Progenitor cell of endocrine pancreas (in vitro differentiated cells): Measurements from ENCODE around the gene IL1A. TPM values are rescaled to one million over a fixed set of nuclear protein-coding genes. Genes with fewer than 3 reads are reported as not detected.

Source experiments
- DNase-seq: peaks from one replicate; pipeline ENCODE4 v3.0.0; 2021; ENCODE audit warnings: low spot score; ENCODE audit not compliant: unreplicated experiment
- H3K27ac Mint-ChIP-seq: 2 replicates; pipeline ENCODE4 v1.8.0; 2021; ENCODE audit warnings: mild to moderate bottlenecking, moderate library complexity, mixed read lengths
- H3K27me3 Mint-ChIP-seq: 2 replicates; pipeline ENCODE4 v1.8.0; 2021; ENCODE audit warnings: mixed read lengths
- H3K36me3 Mint-ChIP-seq: 2 replicates; pipeline ENCODE4 v1.8.0; 2022; ENCODE audit warnings: mixed read lengths; ENCODE audit not compliant: insufficient read depth
- H3K4me1 Mint-ChIP-seq: 2 replicates; pipeline ENCODE4 v1.8.0; 2021; ENCODE audit warnings: low read depth, mixed read lengths
- H3K4me3 Mint-ChIP-seq: 2 replicates; pipeline ENCODE4 v1.8.0; 2021; ENCODE audit warnings: low read depth, mild to moderate bottlenecking, moderate library complexity, mixed read lengths
- H3K9me3 Mint-ChIP-seq: 2 replicates; pipeline ENCODE4 v1.8.0; 2021; ENCODE audit warnings: low read depth, mixed read lengths
- total RNA-seq: library from RNA; stranded (reverse); gene quantifications from 2 replicates; pipeline ENCODE4 v1.2.1, GENCODE V29; 2021
- TF ChIP-seq, protein P1 (sequence below): fragments of 200-600 bp; sonication (generic); IDR thresholded peaks from one replicate; pipeline ENCODE4 v1.5.0; 2021; ENCODE audit warnings: antibody characterized with exemption, mild to moderate bottlenecking; ENCODE audit not compliant: unreplicated experiment

IL1A gene
- total RNA-seq, 1 donor from 2014 or later, result 0.12 TPM

GRCh38 chr2:112730216-112730615 lies 54.1 kb downstream of the IL1A start:
- Mint-ChIP-seq H3K27ac (no peak overlapping the region), H3K9me3 (no peaks in the 10 kb centered on the region), H3K4me3 (no peak overlapping the region), H3K4me1 (no peaks in the 10 kb centered on the region), H3K27me3 (peaks cover 12% of the 10 kb centered on the region), H3K36me3 (no peaks in the 10 kb centered on the region)
- DNase-seq, result no peak
- TF ChIP-seq, protein P1, sequence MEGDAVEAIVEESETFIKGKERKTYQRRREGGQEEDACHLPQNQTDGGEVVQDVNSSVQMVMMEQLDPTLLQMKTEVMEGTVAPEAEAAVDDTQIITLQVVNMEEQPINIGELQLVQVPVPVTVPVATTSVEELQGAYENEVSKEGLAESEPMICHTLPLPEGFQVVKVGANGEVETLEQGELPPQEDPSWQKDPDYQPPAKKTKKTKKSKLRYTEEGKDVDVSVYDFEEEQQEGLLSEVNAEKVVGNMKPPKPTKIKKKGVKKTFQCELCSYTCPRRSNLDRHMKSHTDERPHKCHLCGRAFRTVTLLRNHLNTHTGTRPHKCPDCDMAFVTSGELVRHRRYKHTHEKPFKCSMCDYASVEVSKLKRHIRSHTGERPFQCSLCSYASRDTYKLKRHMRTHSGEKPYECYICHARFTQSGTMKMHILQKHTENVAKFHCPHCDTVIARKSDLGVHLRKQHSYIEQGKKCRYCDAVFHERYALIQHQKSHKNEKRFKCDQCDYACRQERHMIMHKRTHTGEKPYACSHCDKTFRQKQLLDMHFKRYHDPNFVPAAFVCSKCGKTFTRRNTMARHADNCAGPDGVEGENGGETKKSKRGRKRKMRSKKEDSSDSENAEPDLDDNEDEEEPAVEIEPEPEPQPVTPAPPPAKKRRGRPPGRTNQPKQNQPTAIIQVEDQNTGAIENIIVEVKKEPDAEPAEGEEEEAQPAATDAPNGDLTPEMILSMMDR, result no peak

GRCh38 chr2:112728378-112729175 lies 55.7 kb downstream of the IL1A start:
- Mint-ChIP-seq H3K4me3 (no peak overlapping the region), H3K4me1 (no peaks in the 10 kb centered on the region), H3K36me3 (no peaks in the 10 kb centered on the region), H3K27ac (no peak overlapping the region), H3K27me3 (peaks cover 12% of the 10 kb centered on the region), H3K9me3 (no peaks in the 10 kb centered on the region)
- TF ChIP-seq, protein P1, result no peak
- DNase-seq, result no peak

DNA sequence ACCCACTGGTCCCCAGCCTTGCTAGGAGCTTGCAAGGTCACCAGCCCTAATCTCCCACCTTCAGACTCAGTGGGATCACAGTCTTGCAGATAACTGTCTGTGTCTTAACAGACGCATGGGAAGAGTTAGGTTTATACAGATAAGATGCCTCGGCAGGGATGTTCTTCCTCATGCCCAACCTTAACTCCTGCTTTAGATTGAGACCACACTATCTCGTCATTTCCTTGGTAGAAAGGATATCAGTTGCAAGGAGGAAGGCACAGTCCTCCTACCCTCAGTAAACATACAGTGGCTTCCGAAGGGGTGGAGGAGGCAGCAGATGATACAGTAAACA lies 56.3 kb downstream of the IL1A start:
- Mint-ChIP-seq H3K4me3 (no peak overlapping the region), H3K9me3 (no peaks in the 10 kb centered on the region), H3K36me3 (no peaks in the 10 kb centered on the region), H3K27ac (no peak overlapping the region), H3K27me3 (peaks cover 12% of the 10 kb centered on the region), H3K4me1 (no peaks in the 10 kb centered on the region)
- TF ChIP-seq, protein P1, result no peak
- no peak for DNase-seq

DNA sequence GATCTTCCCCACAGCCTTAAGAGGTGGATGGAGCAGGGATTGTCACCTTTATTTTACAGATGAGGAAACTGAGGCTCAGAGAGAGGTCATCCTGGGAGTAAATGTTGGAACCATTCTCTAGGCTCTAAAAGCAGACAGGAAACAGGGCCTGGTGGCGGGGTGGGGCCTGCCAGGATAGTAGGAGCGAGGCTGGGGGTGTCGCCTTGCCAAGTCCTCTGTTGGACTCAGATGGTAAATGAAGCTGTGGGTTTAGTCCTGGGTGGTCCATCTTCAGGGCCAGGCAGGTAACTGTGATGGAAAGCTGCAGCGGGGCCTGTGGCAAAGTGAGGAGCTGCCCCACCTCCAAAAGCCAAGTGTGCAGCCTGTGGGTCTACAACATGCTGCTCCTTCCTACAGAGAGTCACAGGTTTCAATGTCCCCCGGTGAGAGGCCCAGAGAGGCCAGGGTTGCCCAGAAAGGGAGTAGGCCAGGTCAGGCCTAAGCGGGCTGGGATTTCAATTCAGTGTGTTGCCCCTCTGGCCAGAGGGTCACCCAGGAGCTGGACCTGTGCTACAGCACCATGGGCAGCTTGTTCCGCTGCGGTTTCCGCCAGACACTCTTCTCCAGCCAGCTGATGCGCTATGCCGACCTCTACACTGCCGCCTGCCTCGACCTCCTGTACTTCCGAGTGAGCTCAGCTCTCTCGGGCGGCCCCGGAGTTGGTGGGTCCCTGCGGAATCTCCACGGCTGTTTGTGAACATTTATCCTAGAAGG lies 56.8 kb downstream of the IL1A start:
- TF ChIP-seq, protein P1, result no peak
- Mint-ChIP-seq H3K36me3 (no peaks in the 10 kb centered on the region), H3K4me3 (no peak overlapping the region), H3K9me3 (no peaks in the 10 kb centered on the region), H3K27ac (no peak overlapping the region), H3K4me1 (no peaks in the 10 kb centered on the region), H3K27me3 (peaks cover 12% of the 10 kb centered on the region)
- no peak for DNase-seq

DNA sequence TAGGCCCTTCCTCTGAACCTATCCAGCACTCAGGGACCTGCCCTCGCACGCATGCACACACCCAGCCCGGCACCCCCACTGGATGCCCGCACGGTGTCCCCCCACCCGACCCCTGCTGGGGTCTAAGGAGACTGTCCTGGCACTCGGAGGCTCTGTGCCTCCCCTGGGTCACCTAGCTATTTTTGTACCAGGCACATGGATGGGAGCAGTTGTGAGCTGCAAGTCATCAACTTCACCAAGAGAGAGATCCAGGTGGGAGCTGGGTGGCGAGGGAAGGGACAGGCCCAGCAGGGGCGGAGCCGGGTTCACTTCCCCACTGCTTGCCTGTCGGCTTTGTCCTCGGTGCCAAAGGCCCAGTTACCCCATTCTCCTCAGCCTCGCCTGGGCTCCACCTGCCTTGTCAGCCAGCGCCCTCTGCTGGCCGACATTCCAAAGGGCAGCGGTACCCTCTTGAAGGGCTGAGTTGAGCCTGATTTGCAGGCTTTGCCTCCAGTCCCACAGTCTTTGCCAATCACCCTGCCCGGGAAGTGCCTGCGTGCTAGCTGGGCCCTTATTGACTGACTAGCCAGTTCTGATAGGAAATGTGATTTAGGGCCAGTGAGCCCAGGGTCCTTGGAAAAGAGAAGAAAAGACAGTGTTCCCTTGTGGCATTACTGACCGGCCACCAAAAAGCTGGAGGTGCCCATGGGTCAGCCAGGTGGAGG lies 57.7 kb downstream of the IL1A start:
- Mint-ChIP-seq H3K36me3 (no peaks in the 10 kb centered on the region), H3K9me3 (no peaks in the 10 kb centered on the region), H3K4me1 (no peaks in the 10 kb centered on the region), H3K27me3 (peaks cover 12% of the 10 kb centered on the region), H3K4me3 (no peak overlapping the region), H3K27ac (no peak overlapping the region)
- TF ChIP-seq, protein P1, result peak; percentile 98
- DNase-seq, result peak; percentile 90
